MV-4-11 (cell line): ENCODE measurements around the gene ORM1.
A peak's percentile ranks its signal among the peaks of the same experiment; 100 is the strongest.

Source experiments
- DNase-seq: peaks from one replicate; lab custom pipeline; 2025; lab: John Stamatoyannopoulos, UW

ORM1 gene

GRCh38 chr9:114287763-114288192 lies 35.1 kb upstream of the ORM1 start:
- DNase-seq = no peak

- no peak for DNase-seq
These were observed 34.5 kb upstream of the ORM1 start for GRCh38 chr9:114288193-114289091.

- no peak for DNase-seq
These were observed 33.8 kb upstream of the ORM1 start for GRCh38 chr9:114289106-114289505.

- DNase-seq = no peak
These were observed 33.1 kb upstream of the ORM1 start for GRCh38 chr9:114289571-114290481.

- no peak for DNase-seq
These were observed 32.3 kb upstream of the ORM1 start for GRCh38 chr9:114290561-114290986.

GRCh38 chr9:114291064-114291474 lies 31.8 kb upstream of the ORM1 start:
- DNase-seq = peak; percentile 44

GRCh38 chr9:114291886-114292590 lies 30.9 kb upstream of the ORM1 start:
- no peak for DNase-seq

- DNase-seq = no peak
These were observed 28.2 kb upstream of the ORM1 start for GRCh38 chr9:114294664-114295063.

- DNase-seq = no peak
These were observed 26.6 kb upstream of the ORM1 start for GRCh38 chr9:114296338-114296737.

- no peak for DNase-seq
These were observed 23.4 kb upstream of the ORM1 start for GRCh38 chr9:114299286-114300152.

- DNase-seq = no peak
These were observed 22.6 kb upstream of the ORM1 start for GRCh38 chr9:114300153-114300845.

- DNase-seq = no peak
These were observed 21.8 kb upstream of the ORM1 start for GRCh38 chr9:114300846-114301797.

GRCh38 chr9:114301798-114302565 lies 20.9 kb upstream of the ORM1 start:
- DNase-seq = no peak

GRCh38 chr9:114302727-114303126 lies 20.2 kb upstream of the ORM1 start:
- DNase-seq = no peak

- no peak for DNase-seq
These were observed 19.3 kb upstream of the ORM1 start for GRCh38 chr9:114303571-114303970.

GRCh38 chr9:114303977-114304376 lies 18.9 kb upstream of the ORM1 start:
- no peak for DNase-seq

GRCh38 chr9:114304416-114305188 lies 18.3 kb upstream of the ORM1 start:
- no peak for DNase-seq

- DNase-seq = no peak
These were observed 15.0 kb upstream of the ORM1 start for GRCh38 chr9:114307899-114308267.
